ENCODE measurements around the gene TNFRSF25.
A peak's percentile ranks its signal among the peaks of the same experiment; 100 is the strongest.

Gene TNFRSF25, protein sequence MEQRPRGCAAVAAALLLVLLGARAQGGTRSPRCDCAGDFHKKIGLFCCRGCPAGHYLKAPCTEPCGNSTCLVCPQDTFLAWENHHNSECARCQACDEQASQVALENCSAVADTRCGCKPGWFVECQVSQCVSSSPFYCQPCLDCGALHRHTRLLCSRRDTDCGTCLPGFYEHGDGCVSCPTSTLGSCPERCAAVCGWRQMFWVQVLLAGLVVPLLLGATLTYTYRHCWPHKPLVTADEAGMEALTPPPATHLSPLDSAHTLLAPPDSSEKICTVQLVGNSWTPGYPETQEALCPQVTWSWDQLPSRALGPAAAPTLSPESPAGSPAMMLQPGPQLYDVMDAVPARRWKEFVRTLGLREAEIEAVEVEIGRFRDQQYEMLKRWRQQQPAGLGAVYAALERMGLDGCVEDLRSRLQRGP

DNA sequence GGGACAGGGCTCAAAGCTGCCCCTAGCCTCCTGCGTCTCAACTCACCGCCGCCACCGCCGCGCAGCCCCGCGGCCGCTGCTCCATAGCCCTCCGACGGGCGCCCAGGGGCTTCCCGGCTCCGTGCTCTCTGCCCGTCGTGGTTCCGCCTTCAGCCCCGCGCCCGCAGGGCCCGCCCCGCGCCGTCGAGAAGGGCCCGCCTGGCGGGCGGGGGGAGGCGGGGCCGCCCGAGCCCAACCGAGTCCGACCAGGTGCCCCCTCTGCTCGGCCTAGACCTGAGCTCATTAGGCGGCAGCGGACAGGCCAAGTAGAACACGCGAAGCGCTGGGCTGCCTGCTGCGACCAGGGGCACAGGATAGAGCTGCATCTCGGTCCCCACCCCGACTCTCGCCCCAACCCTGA, at the start of gene TNFRSF25:
Gene TNFRSF25 (minus strand): TSS at position 151 of the 400 bp plus-strand sequence. CDS start 66 bp downstream, at position 85.
- Mint-ChIP-seq H3K36me3 (peaks cover 30% of the 10 kb centered on the region), H3K4me1 (peaks cover 47% of the 10 kb centered on the region), H3K27ac (peak within 1 kb of the TSS; percentile 90), H3K9me3 (no peaks in the 10 kb centered on the region), H3K27me3 (no peaks in the 10 kb centered on the region), H3K4me3 (peak within 1 kb of the TSS; percentile 86)
- peak; percentile 72 for DNase-seq
- CTCF ChIA-PET = interaction anchor here (1.0 to 2.5 kb wide), 2 partner anchors 20 to 23 kb away, joined by 3 to 7 read pairs; no protein-coding TSS in a partner anchor

GRCh38 chr1:6515771-6516170, 49.8 kb upstream of the TNFRSF25 start:
- Mint-ChIP-seq H3K4me3 (no peak overlapping the region), H3K27me3 (no peaks in the 10 kb centered on the region), H3K27ac (no peak overlapping the region), H3K36me3 (no peaks in the 10 kb centered on the region), H3K4me1 (no peaks in the 10 kb centered on the region), H3K9me3 (no peaks in the 10 kb centered on the region)
- CTCF ChIA-PET = no interaction called here
- no peak for DNase-seq

DNA sequence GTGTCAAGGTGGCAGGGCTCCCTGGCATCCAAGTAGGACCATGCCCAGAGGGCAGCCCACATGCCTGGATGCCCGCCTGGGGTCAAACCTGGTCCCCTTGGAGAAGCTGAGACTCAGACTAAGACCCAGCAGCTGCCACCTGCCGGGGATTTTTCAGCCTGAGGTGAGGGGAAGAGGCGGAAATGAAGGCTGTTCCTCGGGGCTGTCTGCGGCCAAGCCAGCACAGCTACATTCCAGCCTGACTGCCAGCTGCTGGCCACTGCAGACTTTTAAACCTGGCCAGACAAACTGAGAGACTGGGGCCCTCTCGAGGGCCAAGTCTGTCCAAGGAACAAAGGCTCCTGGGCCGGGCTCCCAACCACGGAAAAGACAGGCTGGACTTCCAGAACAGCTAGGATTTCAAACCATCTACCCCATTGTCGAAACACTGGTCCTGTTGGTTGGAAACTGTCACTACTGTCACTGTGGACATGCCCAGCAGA, 47.4 kb upstream of the TNFRSF25 start:
- Mint-ChIP-seq H3K9me3 (no peaks in the 10 kb centered on the region), H3K4me1 (no peaks in the 10 kb centered on the region), H3K27me3 (peaks cover 5% of the 10 kb centered on the region), H3K36me3 (no peaks in the 10 kb centered on the region), H3K27ac (no peak overlapping the region), H3K4me3 (no peak overlapping the region)
- no peak for DNase-seq
- CTCF ChIA-PET = interaction anchor here (0.6 to 1.6 kb wide), 2 partner anchors 23 to 117 kb away, joined by 3 to 5 read pairs; no protein-coding TSS in a partner anchor

GRCh38 chr1:6512908-6513280, 46.9 kb upstream of the TNFRSF25 start:
- H3K4me3 Mint-ChIP-seq = no peak overlapping the region
- H3K27ac Mint-ChIP-seq = no peak overlapping the region

DNA sequence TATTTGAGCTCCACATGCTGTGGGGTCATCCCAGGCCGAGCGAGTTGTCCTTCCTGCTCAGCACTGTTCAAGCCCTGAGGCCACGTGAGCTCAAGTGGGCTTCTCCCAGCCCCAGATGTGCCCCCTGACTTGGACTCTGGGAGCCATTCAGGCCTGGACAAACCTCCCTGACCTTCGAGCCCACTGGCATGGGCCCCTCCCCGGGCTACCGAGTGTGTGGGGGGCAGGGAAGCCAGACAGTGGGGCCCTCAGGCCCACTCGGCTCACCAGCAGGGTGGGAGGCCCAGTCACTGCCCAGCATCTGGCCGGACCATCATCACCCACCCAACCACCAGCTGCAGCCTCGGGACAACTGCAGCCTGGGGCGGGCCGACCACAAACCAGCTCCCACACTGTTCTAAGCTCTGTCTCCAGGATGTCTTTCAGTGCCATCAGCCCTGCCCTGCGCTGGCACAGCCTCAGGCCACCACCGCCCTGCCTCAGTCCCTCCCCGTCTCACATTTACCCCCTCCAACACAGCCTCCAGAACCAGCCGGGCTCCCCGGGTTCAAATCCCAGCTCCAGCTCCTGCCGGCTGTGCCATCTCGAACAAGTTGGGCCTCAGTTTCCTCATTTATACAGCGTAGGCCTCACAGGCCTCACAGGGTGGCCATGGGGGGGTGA, 46.4 kb upstream of the TNFRSF25 start:
- CTCF ChIA-PET = no interaction called here
- Mint-ChIP-seq H3K9me3 (no peaks in the 10 kb centered on the region), H3K27ac (no peak overlapping the region), H3K4me3 (no peak overlapping the region), H3K36me3 (no peaks in the 10 kb centered on the region), H3K4me1 (no peaks in the 10 kb centered on the region), H3K27me3 (peaks cover 9% of the 10 kb centered on the region)
- DNase-seq = no peak

More at GRCh38 chr1:6512908-6513280, 46.9 kb upstream of the TNFRSF25 start:
- CTCF ChIA-PET = interaction anchor here (1.6 kb wide), 1 partner anchor 22 kb away, joined by 5 read pairs; no protein-coding TSS in a partner anchor
- Mint-ChIP-seq H3K27me3 (peaks cover 9% of the 10 kb centered on the region), H3K4me1 (no peaks in the 10 kb centered on the region), H3K36me3 (no peaks in the 10 kb centered on the region), H3K9me3 (no peaks in the 10 kb centered on the region)
- no peak for DNase-seq

GRCh38 chr1:6511561-6512244, 45.7 kb upstream of the TNFRSF25 start:
- Mint-ChIP-seq H3K36me3 (no peaks in the 10 kb centered on the region), H3K27ac (no peak overlapping the region), H3K9me3 (no peaks in the 10 kb centered on the region), H3K4me3 (no peak overlapping the region), H3K27me3 (peaks cover 12% of the 10 kb centered on the region), H3K4me1 (no peaks in the 10 kb centered on the region)
- DNase-seq = no peak
- CTCF ChIA-PET = no interaction called here

GRCh38 chr1:6511056-6511455, 45.1 kb upstream of the TNFRSF25 start:
- CTCF ChIA-PET = no interaction called here
- DNase-seq = no peak
- Mint-ChIP-seq H3K27ac (no peak overlapping the region), H3K36me3 (no peaks in the 10 kb centered on the region), H3K4me3 (no peak overlapping the region), H3K27me3 (peaks cover 16% of the 10 kb centered on the region), H3K9me3 (no peaks in the 10 kb centered on the region), H3K4me1 (no peaks in the 10 kb centered on the region)

GRCh38 chr1:6510493-6510892, 44.5 kb upstream of the TNFRSF25 start:
- Mint-ChIP-seq H3K27me3 (peaks cover 16% of the 10 kb centered on the region), H3K9me3 (no peaks in the 10 kb centered on the region), H3K27ac (no peak overlapping the region), H3K4me3 (no peak overlapping the region), H3K36me3 (no peaks in the 10 kb centered on the region), H3K4me1 (no peaks in the 10 kb centered on the region)
- CTCF ChIA-PET = no interaction called here
- no peak for DNase-seq

DNA sequence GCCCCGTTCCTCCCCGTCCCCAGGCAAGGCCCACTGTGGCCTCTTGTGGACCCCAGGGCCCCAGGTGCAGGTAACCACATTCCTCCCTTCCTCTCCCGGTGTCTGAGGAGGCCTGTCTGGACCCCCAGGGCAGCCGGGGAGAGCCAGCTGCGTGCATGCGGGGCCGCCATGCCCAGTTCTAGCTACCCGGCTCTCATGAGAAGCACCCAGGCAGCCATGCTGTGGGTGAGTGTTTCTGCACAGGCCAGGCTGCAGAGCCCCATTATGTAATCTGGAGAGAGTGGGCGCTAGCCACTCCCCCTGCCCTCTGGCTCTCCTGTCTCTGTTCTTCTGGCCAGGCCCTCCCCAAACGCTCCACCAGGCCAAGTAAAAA, 43.9 kb upstream of the TNFRSF25 start:
- Mint-ChIP-seq H3K27ac (no peak overlapping the region), H3K4me3 (no peak overlapping the region), H3K36me3 (no peaks in the 10 kb centered on the region), H3K27me3 (peaks cover 16% of the 10 kb centered on the region), H3K4me1 (no peaks in the 10 kb centered on the region), H3K9me3 (no peaks in the 10 kb centered on the region)
- CTCF ChIA-PET = no interaction called here
- DNase-seq = no peak

DNA sequence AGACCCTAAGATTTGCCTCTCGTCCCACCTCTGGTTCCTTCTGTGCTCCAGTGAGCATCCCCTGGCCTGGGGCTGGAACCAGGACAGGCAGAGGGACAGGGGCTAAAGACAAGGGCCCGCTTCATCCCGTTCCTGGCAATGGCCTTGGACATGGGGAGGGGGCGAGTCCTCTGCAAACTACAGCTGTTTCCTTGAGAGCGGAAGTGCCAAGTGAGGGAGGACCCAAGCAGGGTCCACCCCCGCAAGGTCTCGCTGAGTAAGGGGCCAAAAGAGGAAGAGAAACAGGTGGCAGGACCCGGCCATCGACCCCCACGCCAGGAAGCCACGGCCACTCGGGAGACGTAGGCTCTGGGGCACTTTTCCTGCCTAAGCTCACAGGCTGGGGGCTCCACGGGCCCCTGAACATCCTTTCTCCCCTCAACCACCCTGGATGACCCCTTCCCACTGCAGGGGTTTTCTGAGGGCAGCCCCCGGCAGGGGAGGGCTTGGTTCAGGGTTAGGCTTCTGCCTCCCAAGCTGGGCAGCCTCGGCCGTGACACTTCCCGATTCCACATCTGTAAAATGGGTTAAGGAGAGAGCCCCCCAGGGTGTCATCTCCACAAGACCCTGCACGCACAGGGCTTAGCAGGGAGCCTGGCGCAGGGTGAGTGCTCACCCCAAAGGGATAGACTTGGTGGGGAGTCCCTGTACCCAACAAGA, 43.4 kb upstream of the TNFRSF25 start:
- CTCF ChIA-PET = interaction anchor here (1.3 kb wide), 2 partner anchors 10 to 19 kb away, joined by 3 to 4 read pairs; no protein-coding TSS in a partner anchor
- H3K4me3 Mint-ChIP-seq = no peak overlapping the region
- H3K4me1 Mint-ChIP-seq = no peaks in the 10 kb centered on the region
- no peak for DNase-seq
- H3K27me3 Mint-ChIP-seq = peaks cover 20% of the 10 kb centered on the region
- no peaks in the 10 kb centered on the region for H3K36me3 Mint-ChIP-seq
- H3K27ac Mint-ChIP-seq = no peak overlapping the region
- H3K9me3 Mint-ChIP-seq = no peaks in the 10 kb centered on the region

DNA sequence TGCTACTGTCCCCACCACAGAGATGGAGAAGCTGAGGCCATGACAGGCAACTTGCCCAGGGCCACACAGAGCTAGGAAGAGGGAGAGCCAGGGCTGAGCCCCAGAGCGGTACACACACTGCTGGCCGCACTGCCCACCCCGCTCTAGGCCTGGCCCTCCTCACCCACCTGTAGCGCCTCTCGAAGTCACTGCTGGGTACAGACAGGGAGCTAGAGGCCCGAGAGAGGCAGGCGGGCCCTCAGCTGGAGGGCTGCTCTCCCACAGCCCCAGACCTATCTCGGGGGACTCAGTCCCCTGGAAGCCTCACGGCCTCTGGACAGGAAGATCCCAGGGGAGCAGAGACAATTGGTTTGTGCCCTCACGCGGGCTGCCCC, 42.8 kb upstream of the TNFRSF25 start:
- Mint-ChIP-seq H3K27ac (no peak overlapping the region), H3K4me1 (no peaks in the 10 kb centered on the region), H3K4me3 (no peak overlapping the region), H3K27me3 (peaks cover 20% of the 10 kb centered on the region), H3K36me3 (no peaks in the 10 kb centered on the region), H3K9me3 (no peaks in the 10 kb centered on the region)
- DNase-seq = no peak
- CTCF ChIA-PET = interaction anchor here (0.7 to 1.3 kb wide), 3 partner anchors 9 to 19 kb away, joined by 3 to 4 read pairs (median 3); no protein-coding TSS in a partner anchor

- CTCF ChIA-PET = interaction anchor here (0.7 to 1.3 kb wide), 3 partner anchors 9 to 19 kb away, joined by 3 to 4 read pairs (median 3); no protein-coding TSS in a partner anchor
Observed at GRCh38 chr1:6508154-6508815, 42.3 kb upstream of the TNFRSF25 start.

GRCh38 chr1:6507461-6507911, 41.5 kb upstream of the TNFRSF25 start:
- DNase-seq = no peak
- Mint-ChIP-seq H3K9me3 (no peaks in the 10 kb centered on the region), H3K4me3 (no peak overlapping the region), H3K27me3 (peaks cover 20% of the 10 kb centered on the region), H3K4me1 (no peaks in the 10 kb centered on the region), H3K36me3 (no peaks in the 10 kb centered on the region), H3K27ac (no peak overlapping the region)
- CTCF ChIA-PET = no interaction called here

More at GRCh38 chr1:6508154-6508815, 42.3 kb upstream of the TNFRSF25 start:
- Mint-ChIP-seq H3K4me1 (no peaks in the 10 kb centered on the region), H3K27me3 (peaks cover 20% of the 10 kb centered on the region), H3K36me3 (no peaks in the 10 kb centered on the region), H3K4me3 (no peak overlapping the region), H3K9me3 (no peaks in the 10 kb centered on the region), H3K27ac (no peak overlapping the region)
- no peak for DNase-seq
